GM18517 (cell line): Measurements from ENCODE around the gene CDKN2AIP.

Experiments used
- ATAC-seq: cut with Tn5 transposase; IDR thresholded peaks from one replicate; pipeline ENCODE4 v1.9.1; 2021; ENCODE audit warnings: mild to moderate bottlenecking, moderate library complexity; ENCODE audit not compliant: unreplicated experiment

CDKN2AIP gene

GRCh38 chr4:183444214-183445096 is at the start of gene CDKN2AIP:
Gene CDKN2AIP, plus strand, starts transcription at chr4:183444636. Its CDS starts 162 bp downstream, at chr4:183444798.
- peak; percentile 82 for ATAC-seq

- no peak for ATAC-seq
Measured at GRCh38 chr4:183395395-183395794, 49.0 kb upstream of the CDKN2AIP start.

- no peak for ATAC-seq
Measured at GRCh38 chr4:183396227-183396637, 48.2 kb upstream of the CDKN2AIP start.

GRCh38 chr4:183397741-183398297 is 46.6 kb upstream of the CDKN2AIP start:
- ATAC-seq, result peak; percentile 3

- ATAC-seq, result peak; percentile 89
Measured at GRCh38 chr4:183398298-183399125, 45.9 kb upstream of the CDKN2AIP start.

- no peak for ATAC-seq
Measured at GRCh38 chr4:183399126-183399522, 45.3 kb upstream of the CDKN2AIP start.

GRCh38 chr4:183399616-183400015 is 44.8 kb upstream of the CDKN2AIP start:
- no peak for ATAC-seq

- ATAC-seq, result no peak
Measured at GRCh38 chr4:183400035-183400434, 44.4 kb upstream of the CDKN2AIP start.

- ATAC-seq, result no peak
Measured at GRCh38 chr4:183401473-183401872, 43.0 kb upstream of the CDKN2AIP start.

- ATAC-seq, result no peak
Measured at GRCh38 chr4:183402771-183403170, 41.7 kb upstream of the CDKN2AIP start.

- no peak for ATAC-seq
Measured at GRCh38 chr4:183403486-183403885, 41.0 kb upstream of the CDKN2AIP start.

GRCh38 chr4:183403961-183404360 is 40.5 kb upstream of the CDKN2AIP start:
- ATAC-seq, result no peak

GRCh38 chr4:183405303-183405702 is 39.1 kb upstream of the CDKN2AIP start:
- no peak for ATAC-seq

- ATAC-seq, result peak; percentile 85
Measured at GRCh38 chr4:183407128-183407585, 37.3 kb upstream of the CDKN2AIP start.

- ATAC-seq, result no peak
Measured at GRCh38 chr4:183407635-183408464, 36.6 kb upstream of the CDKN2AIP start.

GRCh38 chr4:183408796-183409195 is 35.6 kb upstream of the CDKN2AIP start:
- ATAC-seq, result no peak

- ATAC-seq, result no peak
Measured at GRCh38 chr4:183409483-183409882, 35.0 kb upstream of the CDKN2AIP start.

- no peak for ATAC-seq
Measured at GRCh38 chr4:183409934-183410333, 34.5 kb upstream of the CDKN2AIP start.

- peak; percentile 69 for ATAC-seq
Measured at GRCh38 chr4:183411291-183411861, 33.1 kb upstream of the CDKN2AIP start.

GRCh38 chr4:183412821-183413220 is 31.6 kb upstream of the CDKN2AIP start:
- no peak for ATAC-seq
